ENCODE data around the gene DSC2. TPM values are rescaled to one million over a fixed set of nuclear protein-coding genes. Genes with fewer than 3 reads are reported as not detected.
"Not testable (repeated sequence)": the region's sequence is repeated elsewhere in the genome, so short reads cannot be mapped to it uniquely, and the experiment has no call there.

Gene DSC2
- total RNA-seq, 2 experiments from 2014 or later, result not detected

DNA sequence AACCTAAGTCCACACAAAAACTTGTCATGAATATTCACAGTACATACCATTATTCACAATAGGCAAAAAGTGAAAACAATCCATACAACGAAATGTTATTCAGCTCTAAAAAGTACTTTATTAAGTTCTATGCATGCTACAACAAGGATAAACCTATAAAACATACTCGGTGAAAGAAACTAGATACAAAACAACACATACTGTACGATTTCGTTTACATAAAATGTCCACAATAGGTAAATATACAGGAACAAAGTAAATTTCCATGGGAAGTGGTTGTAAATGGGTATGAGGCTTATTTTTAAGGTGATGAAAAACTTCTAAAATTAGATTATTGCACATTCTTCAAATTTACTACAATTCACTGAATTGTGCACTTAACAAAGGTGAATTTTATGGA, 67.7 kb downstream of the DSC2 start:
- Histone ChIP-seq H3K36me3 (ENCODE audit: insufficient read depth, low read length) (no peaks in the 10 kb centered on the region), H2AFZ (ENCODE audit: low read length) (no peak overlapping the region), H3K4me3 (ENCODE audit: low read depth, low read length, poor library complexity, severe bottlenecking) (no peak overlapping the region), H3K79me2 (ENCODE audit: insufficient read depth, low read depth, low read length) (no peaks in the 10 kb centered on the region), H3K4me1 (ENCODE audit: insufficient read depth, low read length, poor library complexity, severe bottlenecking) (no peaks in the 10 kb centered on the region), H3K27ac (ENCODE audit: low read depth, low read length, poor library complexity, severe bottlenecking) (no peak overlapping the region), H3K9me2 (ENCODE audit: insufficient read depth, low read length) (no peaks in the 10 kb centered on the region), H3K4me2 (ENCODE audit: low read length) (no peak overlapping the region), H4K20me1 (ENCODE audit: insufficient read depth, low read length) (no peaks in the 10 kb centered on the region), H3K9me3 (ENCODE audit: low read length) (no peaks in the 10 kb centered on the region)
- DNase-seq (ENCODE audit: low spot score), result no peak
- TF ChIP-seq, protein P1, sequence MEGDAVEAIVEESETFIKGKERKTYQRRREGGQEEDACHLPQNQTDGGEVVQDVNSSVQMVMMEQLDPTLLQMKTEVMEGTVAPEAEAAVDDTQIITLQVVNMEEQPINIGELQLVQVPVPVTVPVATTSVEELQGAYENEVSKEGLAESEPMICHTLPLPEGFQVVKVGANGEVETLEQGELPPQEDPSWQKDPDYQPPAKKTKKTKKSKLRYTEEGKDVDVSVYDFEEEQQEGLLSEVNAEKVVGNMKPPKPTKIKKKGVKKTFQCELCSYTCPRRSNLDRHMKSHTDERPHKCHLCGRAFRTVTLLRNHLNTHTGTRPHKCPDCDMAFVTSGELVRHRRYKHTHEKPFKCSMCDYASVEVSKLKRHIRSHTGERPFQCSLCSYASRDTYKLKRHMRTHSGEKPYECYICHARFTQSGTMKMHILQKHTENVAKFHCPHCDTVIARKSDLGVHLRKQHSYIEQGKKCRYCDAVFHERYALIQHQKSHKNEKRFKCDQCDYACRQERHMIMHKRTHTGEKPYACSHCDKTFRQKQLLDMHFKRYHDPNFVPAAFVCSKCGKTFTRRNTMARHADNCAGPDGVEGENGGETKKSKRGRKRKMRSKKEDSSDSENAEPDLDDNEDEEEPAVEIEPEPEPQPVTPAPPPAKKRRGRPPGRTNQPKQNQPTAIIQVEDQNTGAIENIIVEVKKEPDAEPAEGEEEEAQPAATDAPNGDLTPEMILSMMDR (conservative IDR thresholded peaks at IDR 0.05; ENCODE audit: low read length), result no peak
- no peak for TF ChIP-seq EZH2phosphoT487 (IDR thresholded peaks at IDR 0.05; ENCODE audit: borderline replicate concordance, low read depth, low read length)
- BruUV-seq (replicated peaks), result no TSS peak
- POLR2A ChIA-PET, result no interaction called here
- CTCF ChIA-PET (ENCODE audit: unreplicated experiment), result no interaction called here
- intact Hi-C loops (cut with micrococcal nuclease; ENCODE audit: unreplicated experiment), result no loop called here

DNA sequence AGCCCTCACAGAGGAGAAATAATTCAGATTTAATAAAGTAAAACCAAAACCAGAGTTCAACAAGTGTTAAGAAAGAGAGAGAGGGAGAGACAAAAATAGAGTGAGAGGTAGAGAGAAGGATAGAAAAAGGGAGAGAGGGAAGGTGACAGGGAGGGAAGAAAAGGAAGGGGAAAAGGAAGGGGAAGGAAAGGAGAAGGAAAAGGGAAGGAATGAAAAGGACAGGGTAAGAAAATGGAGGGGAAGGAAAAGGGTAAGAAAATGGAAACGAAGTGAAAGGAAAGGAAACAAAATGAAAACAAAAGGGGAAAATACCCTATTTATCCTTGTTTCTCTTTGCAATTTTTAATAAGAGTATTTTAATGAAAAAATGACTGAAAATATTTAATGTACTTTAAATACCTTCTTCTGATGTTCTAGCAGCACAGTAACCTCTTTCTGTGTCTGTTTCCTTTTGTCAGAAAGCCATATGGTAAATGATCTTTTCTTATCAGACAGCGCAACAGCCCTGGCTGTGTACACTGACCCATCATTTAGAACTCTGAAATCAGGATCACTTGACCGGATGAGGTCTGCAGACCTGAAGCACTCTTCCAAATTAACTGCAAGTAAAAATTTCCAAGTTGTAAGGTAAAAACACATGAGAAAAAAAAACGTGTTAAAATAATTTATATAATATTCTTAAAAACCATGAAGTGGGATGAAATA, 71.5 kb downstream of the DSC2 start:
- Histone ChIP-seq H2AFZ (ENCODE audit: low read length) (no peak overlapping the region), H3K36me3 (ENCODE audit: insufficient read depth, low read length) (no peaks in the 10 kb centered on the region), H3K9me2 (ENCODE audit: insufficient read depth, low read length) (no peaks in the 10 kb centered on the region), H3K4me2 (ENCODE audit: low read length) (no peak overlapping the region), H4K20me1 (ENCODE audit: insufficient read depth, low read length) (no peaks in the 10 kb centered on the region), H3K27ac (ENCODE audit: low read depth, low read length, poor library complexity, severe bottlenecking) (no peak overlapping the region), H3K9me3 (ENCODE audit: low read length) (no peaks in the 10 kb centered on the region), H3K4me1 (ENCODE audit: insufficient read depth, low read length, poor library complexity, severe bottlenecking) (no peaks in the 10 kb centered on the region), H3K79me2 (ENCODE audit: insufficient read depth, low read depth, low read length) (no peaks in the 10 kb centered on the region), H3K4me3 (ENCODE audit: low read depth, low read length, poor library complexity, severe bottlenecking) (no peak overlapping the region)
- ChIA-PET POLR2A (no interaction called here), CTCF (ENCODE audit: unreplicated experiment) (no interaction called here)
- BruUV-seq (replicated peaks), result no TSS peak
- DNase-seq (ENCODE audit: low spot score), result no peak
- TF ChIP-seq, protein P1 (conservative IDR thresholded peaks at IDR 0.05; ENCODE audit: low read length), result no peak
- intact Hi-C loops (cut with micrococcal nuclease; ENCODE audit: unreplicated experiment), result no loop called here

DNA sequence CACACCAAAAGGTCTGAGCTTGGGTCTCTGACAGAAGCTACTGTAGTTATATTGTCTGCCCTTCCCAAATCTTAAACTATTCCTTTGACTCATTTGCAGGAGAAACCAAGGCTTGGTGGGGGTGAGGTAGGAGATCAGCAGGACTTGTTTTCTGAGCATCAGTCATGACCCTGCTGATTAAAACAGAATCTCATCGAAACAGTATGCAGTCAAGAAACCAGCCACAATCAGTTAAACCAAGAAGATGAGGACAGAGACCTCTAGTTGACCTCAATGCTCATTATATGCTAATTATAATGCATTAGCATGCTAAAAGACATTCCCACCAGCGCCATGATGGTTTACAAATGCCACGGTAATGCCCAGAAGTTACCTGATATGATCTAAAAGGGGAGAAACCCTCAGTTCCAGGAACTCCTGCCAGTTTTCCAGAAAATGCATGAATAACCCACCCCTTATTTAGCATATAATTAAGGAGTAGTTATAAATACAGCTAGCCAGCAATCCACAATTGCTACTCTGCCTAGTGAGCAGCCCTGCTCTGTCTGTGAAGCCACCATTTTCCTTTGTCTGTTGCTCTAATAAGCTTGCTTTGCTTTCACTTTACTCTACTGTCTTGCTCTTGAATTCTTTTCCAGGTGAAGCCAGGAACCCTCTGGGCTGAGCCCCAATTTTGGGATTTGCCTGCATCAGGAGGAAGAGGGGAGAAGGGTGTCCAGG, 86.3 kb downstream of the DSC2 start:
- intact Hi-C loops (cut with micrococcal nuclease; ENCODE audit: unreplicated experiment), result no loop called here
- no TSS peak for BruUV-seq (replicated peaks)
- no peak for TF ChIP-seq EZH2phosphoT487 (IDR thresholded peaks at IDR 0.05; ENCODE audit: borderline replicate concordance, low read depth, low read length)
- Histone ChIP-seq H2AFZ (ENCODE audit: low read length) (no peak overlapping the region), H3K27ac (ENCODE audit: low read depth, low read length, poor library complexity, severe bottlenecking) (no peak overlapping the region), H3K36me3 (ENCODE audit: insufficient read depth, low read length) (no peaks in the 10 kb centered on the region), H3K4me2 (ENCODE audit: low read length) (no peak overlapping the region), H4K20me1 (ENCODE audit: insufficient read depth, low read length) (no peaks in the 10 kb centered on the region), H3K79me2 (ENCODE audit: insufficient read depth, low read depth, low read length) (no peaks in the 10 kb centered on the region), H3K9me3 (ENCODE audit: low read length) (no peaks in the 10 kb centered on the region), H3K4me1 (ENCODE audit: insufficient read depth, low read length, poor library complexity, severe bottlenecking) (no peaks in the 10 kb centered on the region), H3K9me2 (ENCODE audit: insufficient read depth, low read length) (no peaks in the 10 kb centered on the region), H3K4me3 (ENCODE audit: low read depth, low read length, poor library complexity, severe bottlenecking) (no peak overlapping the region)
- no peak for DNase-seq (ENCODE audit: low spot score)
- ChIA-PET POLR2A (interaction anchor here (0.6 kb wide), 1 partner anchor 680 kb away, joined by 3 read pairs; no protein-coding TSS in a partner anchor), CTCF (ENCODE audit: unreplicated experiment) (no interaction called here)

DNA sequence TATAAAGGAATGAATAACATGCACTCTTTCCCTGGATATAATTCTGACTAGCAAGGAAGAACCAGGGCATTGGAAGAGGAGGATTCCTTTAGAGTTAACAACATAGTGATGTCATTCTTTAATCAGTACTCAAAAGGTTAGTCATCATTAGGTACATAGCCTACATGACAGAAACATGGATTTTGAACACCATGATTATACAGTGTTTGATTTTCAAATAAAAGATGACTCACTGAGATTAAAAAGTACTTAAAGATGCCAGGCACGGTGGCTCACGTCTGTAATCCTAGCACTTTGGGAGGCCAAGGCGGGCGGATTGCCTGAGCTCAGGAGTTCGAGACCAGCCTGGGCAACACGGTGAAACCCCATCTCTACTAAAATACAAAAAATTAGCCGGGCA, 90.8 kb downstream of the DSC2 start:
- H3K4me2 ChIP-seq (ENCODE audit: low read length); H2AFZ ChIP-seq (ENCODE audit: low read length); CTCF ChIA-PET (ENCODE audit: unreplicated experiment); H3K4me3 ChIP-seq (ENCODE audit: low read depth, low read length, poor library complexity, severe bottlenecking); H3K4me1 ChIP-seq (ENCODE audit: insufficient read depth, low read length, poor library complexity, severe bottlenecking); H3K79me2 ChIP-seq (ENCODE audit: insufficient read depth, low read depth, low read length); H3K36me3 ChIP-seq (ENCODE audit: insufficient read depth, low read length); BruUV-seq (replicated peaks); H3K9me2 ChIP-seq (ENCODE audit: insufficient read depth, low read length); DNase-seq (ENCODE audit: low spot score); H4K20me1 ChIP-seq (ENCODE audit: insufficient read depth, low read length); H3K27ac ChIP-seq (ENCODE audit: low read depth, low read length, poor library complexity, severe bottlenecking); intact Hi-C loops (cut with micrococcal nuclease; ENCODE audit: unreplicated experiment); H3K9me3 ChIP-seq (ENCODE audit: low read length): not testable (repeated sequence)
- POLR2A ChIA-PET, result interaction anchor here (0.6 kb wide), 1 partner anchor 16 kb away, joined by 3 read pairs; no protein-coding TSS in a partner anchor

Measured in OCI-LY7 (cell line).